Lung (tissue), 12 donors: Measurements from ENCODE around the gene CCDC85C. TPM values are rescaled to one million over a fixed set of nuclear protein-coding genes. Genes with fewer than 3 reads are reported as not detected.

Experiments
- ATAC-seq: fragments of 200-7000 bp; cut with Tn5 transposase; one replicate; pipeline ENCODE4 v1.9.1; 2020; ENCODE audit warnings: moderate number of reproducible peaks; ENCODE audit not compliant: insufficient read depth, low FRiP score
- DNase-seq, 3 donors: peaks; one replicate each; pipeline ENCODE4 v3.0.0-alpha.2; 2013 to 2017
- H3K27ac ChIP-seq, 2 donors: one replicate each; pipeline ENCODE4 v1.5.1; 2013; ENCODE audit warnings: mild to moderate bottlenecking in 2 of 2, moderate library complexity in 2 of 2, control low read depth in 1 of 2, inconsistent platforms in 1 of 2, low read depth in 1 of 2, low read length in 1 of 2
- H3K27me3 ChIP-seq, 3 donors: one replicate each; pipeline ENCODE4 v1.5.1; 2013; ENCODE audit warnings: low read length in 2 of 3; ENCODE audit not compliant: control insufficient read depth in 3 of 3, insufficient read depth in 3 of 3
- H3K36me3 ChIP-seq, 4 donors: one replicate each; pipeline ENCODE4 v1.5.1; 2013; ENCODE audit warnings: low read length in 4 of 4, mild to moderate bottlenecking in 1 of 4, moderate library complexity in 1 of 4; ENCODE audit not compliant: control insufficient read depth in 4 of 4, insufficient read depth in 4 of 4
- H3K4me1 ChIP-seq, 5 donors: one replicate each; pipeline ENCODE4 v1.5.1; 2013; ENCODE audit warnings: low read length in 5 of 5, mild to moderate bottlenecking in 2 of 5, moderate library complexity in 1 of 5; ENCODE audit not compliant: control insufficient read depth in 5 of 5, insufficient read depth in 5 of 5
- H3K4me3 ChIP-seq: one replicate; pipeline ENCODE4 v1.5.1; 2013; ENCODE audit warnings: mild to moderate bottlenecking, control low read depth, moderate library complexity
- H3K9ac ChIP-seq, 2 donors: one replicate each; pipeline ENCODE4 v1.5.1; 2013; ENCODE audit warnings: low read length in 2 of 2, control low read depth in 1 of 2; ENCODE audit not compliant: insufficient read depth in 1 of 2
- H3K9me3 ChIP-seq, 4 donors: one replicate each; pipeline ENCODE4 v1.5.1; 2013; ENCODE audit warnings: low read length in 3 of 4, mild to moderate bottlenecking in 1 of 4, moderate library complexity in 1 of 4; ENCODE audit not compliant: control insufficient read depth in 4 of 4, insufficient read depth in 3 of 4
- CTCF ChIP-seq: IDR thresholded peaks from 2 replicates; pipeline ENCODE4 v1.5.1; 2012; ENCODE audit warnings: mild to moderate bottlenecking; ENCODE audit errors: control extremely low read depth, extremely low read depth
- WGBS, 2 donors: extraction: QIAGEN DNeasy Blood & Tissue Kit; methylation state at CpG; one replicate each; pipeline ENCODE4 v1.1.7; 2013; 5-methylcytosine and 5-hydroxymethylcytosine counted together
- polyA plus RNA-seq, 2 donors: library from polyadenylated mRNA; stranded (reverse); fragments of 200-250 nt; gene quantifications; one replicate each; pipeline ENCODE4 v1.2.1, GENCODE V29; 2013
- total RNA-seq, 2 donors: library from RNA; depleted of rRNA in 1 of 2; stranded (reverse); fragments of >200 nt in 1 of 2; gene quantifications; one replicate each; pipeline ENCODE4 v1.2.1, GENCODE V29; 2014 to 2021
- donor health status: control.
- donor health status: control.
- donor health status: Bipolar disorder and iron deficiency.
- donor health status: healthy.
- donor health status: DM: yes; HTN: yes; CAD: no.

CCDC85C gene
- total and polyA plus RNA-seq, 4 donors: 2.8 to 19.8 (median 17.6) TPM

GRCh38 chr14:99550387-99550992 is 53.5 kb downstream of the CCDC85C start:
- DNase-seq (no peak), ATAC-seq (no peak)
- Histone ChIP-seq H3K27ac (no peak overlapping the region), H3K36me3 (no peaks in the 10 kb centered on the region), H3K4me3 (no peak overlapping the region), H3K9ac (no peak overlapping the region), H3K4me1 (peaks cover 0 to 14% (median 0%) of the 10 kb centered on the region in 5 donors), H3K27me3 (no peaks in the 10 kb centered on the region), H3K9me3 (no peaks in the 10 kb centered on the region)
- 95% methylated on average over 11 of the region's 11 CpGs for whole genome bisulfite sequencing, 2 donors
- no peak for TF ChIP-seq CTCF

GRCh38 chr14:99549684-99550083 is 54.3 kb downstream of the CCDC85C start:
- no peak for TF ChIP-seq CTCF
- WGBS, 2 donors: 73 to 89% methylated on average over 10 of the region's 10 CpGs
- H3K27ac ChIP-seq: no peak overlapping the region
- H3K4me3 ChIP-seq: no peak overlapping the region
- no peak overlapping the region for H3K9ac ChIP-seq
- DNase-seq (no peak), ATAC-seq (no peak)
- H3K27me3 ChIP-seq: no peaks in the 10 kb centered on the region
- peaks cover 0 to 14% (median 0%) of the 10 kb centered on the region in 5 donors for H3K4me1 ChIP-seq
- H3K36me3 ChIP-seq: no peaks in the 10 kb centered on the region
- H3K9me3 ChIP-seq: no peaks in the 10 kb centered on the region

GRCh38 chr14:99548871-99549515 is 55.0 kb downstream of the CCDC85C start:
- WGBS, 2 donors: 80 to 84% methylated on average over 10 of the region's 10 CpGs

More at GRCh38 chr14:99548871-99549515, 55.0 kb downstream of the CCDC85C start:
- TF ChIP-seq CTCF: no peak
- no peak overlapping the region for H3K9ac ChIP-seq
- ATAC-seq: no peak
- no peak for DNase-seq
- H3K27me3 ChIP-seq: no peaks in the 10 kb centered on the region
- no peak overlapping the region for H3K4me3 ChIP-seq
- peaks cover 0 to 14% (median 0%) of the 10 kb centered on the region in 5 donors for H3K4me1 ChIP-seq
- H3K9me3 ChIP-seq: no peaks in the 10 kb centered on the region
- H3K36me3 ChIP-seq: no peaks in the 10 kb centered on the region
- no peak overlapping the region for H3K27ac ChIP-seq
